Dermis blood vessel endothelial cell (primary cell): ENCODE data around the gene HACD2. TPM values are rescaled to one million over a fixed set of nuclear protein-coding genes. Genes with fewer than 3 reads are reported as not detected.
A peak's percentile ranks its signal among the peaks of the same experiment; 100 is the strongest.

Experiments
- DNase-seq: peaks from one replicate; pipeline ENCODE4 v3.0.0; 2010
- total RNA-seq: library from RNA; depleted of rRNA; stranded (reverse); fragments of >200 nt; gene quantifications from 2 replicates; pipeline ENCODE4 v1.2.3, GENCODE V29; 2014

The HACD2 gene
- total RNA-seq, 1 donor from 2014 or later = 24.8 TPM

- DNase-seq = no peak
Measured at GRCh38 chr3:123481071-123481470, 103.8 kb downstream of the HACD2 start.

- no peak for DNase-seq
Measured at GRCh38 chr3:123480428-123480827, 104.4 kb downstream of the HACD2 start.

- no peak for DNase-seq
Measured at GRCh38 chr3:123479891-123480290, 105.0 kb downstream of the HACD2 start.

- no peak for DNase-seq
Measured at GRCh38 chr3:123478314-123478713, 106.5 kb downstream of the HACD2 start.

- DNase-seq = peak; percentile 7
Measured at GRCh38 chr3:123476967-123477750, 107.7 kb downstream of the HACD2 start.

GRCh38 chr3:123475786-123476185 lies 109.1 kb downstream of the HACD2 start:
- DNase-seq = no peak

- no peak for DNase-seq
Measured at GRCh38 chr3:123471106-123471505, 113.7 kb downstream of the HACD2 start.

GRCh38 chr3:123469323-123469995 lies 115.4 kb downstream of the HACD2 start:
- DNase-seq = no peak

GRCh38 chr3:123467046-123467445 lies 117.8 kb downstream of the HACD2 start:
- DNase-seq = no peak

- DNase-seq = no peak
Measured at GRCh38 chr3:123464211-123464610, 120.6 kb downstream of the HACD2 start.

- no peak for DNase-seq
Measured at GRCh38 chr3:123459862-123460261, 125.0 kb downstream of the HACD2 start.

GRCh38 chr3:123458255-123458654 lies 126.6 kb downstream of the HACD2 start:
- DNase-seq = no peak

- no peak for DNase-seq
Measured at GRCh38 chr3:123457841-123458240, 127.0 kb downstream of the HACD2 start.

GRCh38 chr3:123453675-123454074 lies 131.2 kb downstream of the HACD2 start:
- no peak for DNase-seq

- DNase-seq = no peak
Measured at GRCh38 chr3:123451186-123451585, 133.7 kb downstream of the HACD2 start.

- DNase-seq = no peak
Measured at GRCh38 chr3:123449997-123450604, 134.8 kb downstream of the HACD2 start.

GRCh38 chr3:123449102-123449996 lies 135.5 kb downstream of the HACD2 start:
- peak; percentile 25 for DNase-seq

GRCh38 chr3:123448536-123449101 lies 136.2 kb downstream of the HACD2 start, which contains the start of gene ADCY5:
Gene ADCY5, minus strand, starts transcription at chr3:123449090. Its CDS starts 545 bp downstream, at chr3:123448545.
- DNase-seq = peak; percentile 23

- peak; percentile 28 for DNase-seq
Measured at GRCh38 chr3:123447749-123448517, 136.9 kb downstream of the HACD2 start.

GRCh38 chr3:123447416-123447748 lies 137.5 kb downstream of the HACD2 start:
- no peak for DNase-seq

- no peak for DNase-seq
Measured at GRCh38 chr3:123446610-123447109, 138.2 kb downstream of the HACD2 start.
